SH-SY5Y (cell line): ENCODE data around the gene GLIPR1L1.

Experiments
- GATA2 ChIP-seq: IDR thresholded peaks from 2 replicates; pipeline ENCODE4 v1.6.1; 2011; ENCODE audit warnings: mild to moderate bottlenecking, low read depth, low read length
- GATA3 ChIP-seq: IDR thresholded peaks from 2 replicates; pipeline ENCODE4 v1.6.1; 2011; ENCODE audit warnings: low read depth, mild to moderate bottlenecking, low read length, moderate library complexity

- no peak for TF ChIP-seq GATA2
- TF ChIP-seq GATA3 = no peak
Observed at GRCh38 chr12:75322464-75322863, 12.0 kb upstream of the GLIPR1L1 start.
